Neural progenitor cell (in vitro differentiated cells): ENCODE results near the gene MRPS18B.
"Not testable (repeated sequence)": the region's sequence is repeated elsewhere in the genome, so short reads cannot be mapped to it uniquely, and the experiment has no call there.

Experiments used
- CTCF ChIP-seq: fragments of 200-600 bp; sonication (generic); IDR thresholded peaks from 2 replicates; pipeline ENCODE4 v1.5.1; 2017; ENCODE audit warnings: antibody characterized with exemption, mild to moderate bottlenecking
- EZH2 ChIP-seq: fragments of 200-600 bp; sonication (generic); IDR thresholded peaks from 2 replicates; pipeline ENCODE4 v1.6.1; 2017; ENCODE audit warnings: antibody characterized with exemption, mild to moderate bottlenecking, moderate library complexity

DNA sequence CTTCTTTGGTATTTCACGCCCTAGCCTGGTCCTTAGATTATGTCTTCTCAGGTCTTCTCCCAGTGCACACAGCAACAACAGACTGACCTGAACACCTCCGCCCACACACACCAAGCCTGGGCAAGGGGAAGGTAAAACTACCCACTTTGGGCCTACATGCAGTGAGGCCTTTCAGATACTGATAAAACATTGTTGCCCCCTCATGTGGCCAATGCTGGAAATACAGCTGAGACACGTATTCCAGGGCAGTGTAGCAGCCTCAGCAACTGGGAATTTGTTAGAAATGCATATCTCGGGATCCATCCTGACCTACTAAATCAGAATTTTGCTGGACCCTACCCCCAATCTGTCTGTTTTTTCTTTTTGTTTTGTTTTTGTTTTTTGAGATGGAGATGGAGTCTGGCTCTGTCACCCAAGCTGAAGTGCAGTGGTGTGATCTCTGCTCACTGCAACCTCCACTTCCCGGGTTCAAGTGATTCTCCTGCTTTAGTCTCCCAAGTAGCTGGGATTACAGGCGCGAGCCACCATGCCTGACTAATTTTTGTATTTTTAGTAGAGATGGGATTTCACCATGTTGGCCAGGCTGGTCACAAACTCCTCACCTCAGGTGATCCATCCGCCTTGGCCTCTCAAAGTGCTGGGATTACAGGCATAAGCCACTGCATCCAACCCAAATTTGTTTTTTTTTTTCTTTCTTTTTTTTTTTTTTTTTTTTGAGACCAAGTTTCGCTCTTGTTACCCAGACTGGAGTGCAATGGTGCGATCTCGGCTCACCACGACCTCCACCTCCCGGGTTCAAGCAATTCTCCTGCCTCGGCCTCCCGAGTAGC is 20.1 kb upstream of the MRPS18B start:
- TF ChIP-seq CTCF = peak; percentile 76
- TF ChIP-seq EZH2 = not testable (repeated sequence)
